ENCODE results near the gene VPREB1.
"Not testable (repeated sequence)": the region's sequence is repeated elsewhere in the genome, so short reads cannot be mapped to it uniquely, and the experiment has no call there.

DNA sequence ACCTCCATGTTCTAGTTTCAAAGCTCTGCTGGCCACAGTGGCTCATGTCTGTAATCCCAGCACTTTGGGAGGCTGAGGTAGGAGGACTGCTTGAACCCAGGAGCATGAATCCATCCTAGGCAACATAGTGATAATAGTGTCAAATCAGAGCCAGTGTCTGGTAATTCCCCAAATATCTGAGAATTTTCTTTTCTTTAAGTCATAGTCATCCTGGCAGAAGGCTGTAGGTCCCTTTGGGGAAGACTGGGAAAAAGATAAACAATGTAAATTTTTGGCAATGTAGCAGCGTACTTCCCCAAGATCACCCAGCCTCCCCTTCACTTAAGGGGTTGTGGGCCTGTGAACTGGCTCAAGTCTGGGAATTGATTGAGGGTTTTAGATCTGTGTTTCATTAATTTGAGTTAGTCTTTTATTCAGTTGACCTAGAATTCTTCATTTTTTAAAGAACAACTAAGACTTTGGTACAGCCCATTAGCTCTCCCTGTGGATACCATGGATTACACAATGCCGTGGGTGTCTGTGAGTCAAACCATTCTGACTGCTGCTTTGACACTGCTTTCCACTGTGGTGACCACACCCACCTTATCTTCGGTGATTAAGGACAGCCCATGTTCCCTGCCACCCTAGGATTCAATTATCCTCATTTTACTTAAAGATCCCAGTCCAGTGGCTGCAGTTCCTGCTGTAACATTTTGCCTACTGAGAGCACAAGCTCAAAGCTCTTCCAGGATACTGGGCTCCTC, 17.9 kb downstream of the VPREB1 start:
- TF ChIP-seq, protein P1, sequence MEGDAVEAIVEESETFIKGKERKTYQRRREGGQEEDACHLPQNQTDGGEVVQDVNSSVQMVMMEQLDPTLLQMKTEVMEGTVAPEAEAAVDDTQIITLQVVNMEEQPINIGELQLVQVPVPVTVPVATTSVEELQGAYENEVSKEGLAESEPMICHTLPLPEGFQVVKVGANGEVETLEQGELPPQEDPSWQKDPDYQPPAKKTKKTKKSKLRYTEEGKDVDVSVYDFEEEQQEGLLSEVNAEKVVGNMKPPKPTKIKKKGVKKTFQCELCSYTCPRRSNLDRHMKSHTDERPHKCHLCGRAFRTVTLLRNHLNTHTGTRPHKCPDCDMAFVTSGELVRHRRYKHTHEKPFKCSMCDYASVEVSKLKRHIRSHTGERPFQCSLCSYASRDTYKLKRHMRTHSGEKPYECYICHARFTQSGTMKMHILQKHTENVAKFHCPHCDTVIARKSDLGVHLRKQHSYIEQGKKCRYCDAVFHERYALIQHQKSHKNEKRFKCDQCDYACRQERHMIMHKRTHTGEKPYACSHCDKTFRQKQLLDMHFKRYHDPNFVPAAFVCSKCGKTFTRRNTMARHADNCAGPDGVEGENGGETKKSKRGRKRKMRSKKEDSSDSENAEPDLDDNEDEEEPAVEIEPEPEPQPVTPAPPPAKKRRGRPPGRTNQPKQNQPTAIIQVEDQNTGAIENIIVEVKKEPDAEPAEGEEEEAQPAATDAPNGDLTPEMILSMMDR (conservative IDR thresholded peaks at IDR 0.05; ENCODE audit: low read depth, low read length) = not testable (repeated sequence)
- not testable (repeated sequence) for TF ChIP-seq EZH2 (IDR thresholded peaks at IDR 0.05; ENCODE audit: low read length, unreplicated experiment); EZH2phosphoT487 (IDR thresholded peaks at IDR 0.05; ENCODE audit: borderline replicate concordance, low read length)
